K562 (cell line): ENCODE measurements around the gene CRABP2. TPM values are rescaled to one million over a fixed set of nuclear protein-coding genes. Genes with fewer than 3 reads are reported as not detected.

ENCODE experiments used
- AFF1 ChIP-seq, 2 experiments: fragments of 450-650 bp; IDR thresholded peaks; 2 replicates each; pipeline ENCODE4 v1.6.1; 2018; ENCODE audit warnings: mild to moderate bottlenecking in 2 of 2, low read depth in 1 of 2; ENCODE audit not compliant: partially characterized antibody in 2 of 2
- BRD9 ChIP-seq: fragments of 450-650 bp; IDR thresholded peaks from 2 replicates; pipeline ENCODE4 v1.6.1; 2018; ENCODE audit warnings: low read depth; ENCODE audit not compliant: partially characterized antibody
- GATA2 ChIP-seq: sonication (generic); formaldehyde crosslinking; IDR thresholded peaks from 2 replicates; pipeline ENCODE4 v1.4.0; 2020; ENCODE audit warnings: mild to moderate bottlenecking, missing genetic modification reagents
- HEY1 ChIP-seq: fragments of 250-450 bp; sonication (Bioruptor Pico); IDR thresholded peaks from 2 replicates; pipeline ENCODE4 v1.5.0; 2020; ENCODE audit warnings: mild to moderate bottlenecking, moderate library complexity, borderline replicate concordance
- MAX ChIP-seq: sonication (generic); formaldehyde crosslinking; IDR thresholded peaks from 2 replicates; pipeline ENCODE4 v1.9.0; 2022; ENCODE audit warnings: mild to moderate bottlenecking, missing genetic modification reagents
- POLR2G ChIP-seq: fragments of 200-400 bp; formaldehyde crosslinking; IDR thresholded peaks from 2 replicates; pipeline ENCODE4 v1.6.1; 2017; ENCODE audit warnings: low read depth, mild to moderate bottlenecking, antibody characterized with exemption, low read length, moderate library complexity
- RB1 ChIP-seq: fragments of 450-650 bp; IDR thresholded peaks from 2 replicates; pipeline ENCODE4 v1.6.1; 2017; ENCODE audit warnings: low read depth, mild to moderate bottlenecking
- RBM22 ChIP-seq: fragments of 200-400 bp; formaldehyde crosslinking; IDR thresholded peaks from 2 replicates; pipeline ENCODE4 v1.6.1; 2018; ENCODE audit warnings: low read length, low read depth; ENCODE audit not compliant: poor library complexity, severe bottlenecking
- TOE1 ChIP-seq, 2 experiments: fragments of 450-650 bp in 1 of 2; sonication (generic) in 1 of 2; formaldehyde crosslinking in 1 of 2; IDR thresholded peaks; 2 replicates each; pipeline versions ENCODE4 v1.7.1 to v1.8.0; 2016 to 2022; ENCODE audit warnings: borderline replicate concordance in 2 of 2, mild to moderate bottlenecking in 2 of 2, antibody characterized with exemption in 1 of 2, inconsistent platforms in 1 of 2, low read depth in 1 of 2, missing genetic modification reagents in 1 of 2, moderate library complexity in 1 of 2
- TSC22D4 ChIP-seq: fragments of 450-650 bp; IDR thresholded peaks from 2 replicates; pipeline ENCODE4 v1.6.1; 2016; ENCODE audit warnings: missing genetic modification characterization, missing biosample characterization, control low read depth
- ZBTB40 ChIP-seq, 2 experiments: fragments of 450-650 bp in 1 of 2; sonication (generic) in 1 of 2; formaldehyde crosslinking in 1 of 2; IDR thresholded peaks; 2 replicates each; pipeline versions ENCODE4 v1.7.1 to v1.9.0; 2016 to 2022; ENCODE audit warnings: inconsistent platforms in 1 of 2, mild to moderate bottlenecking in 1 of 2, missing genetic modification reagents in 1 of 2
- ZNF175 ChIP-seq: fragments of 200-800 bp; sonication (Bioruptor generic); IDR thresholded peaks from 2 replicates; pipeline ENCODE4 v1.6.1; 2016; ENCODE audit warnings: low read depth, mild to moderate bottlenecking, missing genetic modification characterization, missing compliant biosample characterization
- polyA plus RNA-seq, 8 experiments: library from polyadenylated mRNA; depleted of rRNA in 4 of 8; stranded (reverse) in 5 of 8; unstranded in 3 of 8; fragments of >200 nt; fragmentation: Nextera tagmentation in 2 of 8; fragmentation: Illumina TruSeq in 1 of 8; extraction: Ambion mirVana in 2 of 8; extraction: Trizol in 1 of 8; gene quantifications; 2 replicates each; pipeline versions ENCODE4 v1.2.1 to v1.2.3, GENCODE V29; 2011 to 2014; ENCODE audit warnings: inconsistent platforms in 1 of 8, missing spikeins in 1 of 8
- total RNA-seq, 7 experiments: library from RNA; depleted of rRNA in 6 of 7; stranded (reverse); fragments of >200 nt in 6 of 7; fragmentation: Illumina TruSeq in 2 of 7; extraction: Trizol in 2 of 7; gene quantifications; 2 replicates each; pipeline versions ENCODE4 v1.2.1 to v1.2.3, GENCODE V29; 2011 to 2021; ENCODE audit warnings: low replicate concordance in 1 of 7

CRABP2 gene
- total and polyA plus RNA-seq, 9 of the 15 experiments (the other 6 are each of a cell fraction or from before 2014, with no cell fraction given) = 0.30 to 2.5 (median 0.82) TPM

- peak; percentile 93 for TF ChIP-seq ZBTB40 (IDR thresholded peaks at IDR 0.05)
- TF ChIP-seq ZBTB40 (CRISPR knock-in tag; IDR thresholded peaks at IDR 0.05) = no peak
- TF ChIP-seq ZNF175 (CRISPR knock-in tag) = peak; percentile 73; the same call in 1 of the 2 replicates
- peak; percentile 56 for TF ChIP-seq RBM22
- TF ChIP-seq TSC22D4 (tag) = no peak
- TF ChIP-seq GATA2 (CRISPR knock-in tag) = peak; percentile 49; the same call in 1 of the 2 replicates
- peak; percentile 93; the same call in 1 of the 2 replicates for TF ChIP-seq POLR2G
- TF ChIP-seq MAX (CRISPR knock-in tag) = peak; percentile 54; the same call in 1 of the 2 replicates
- peak in 1 of 2 experiments; percentile 32 for TF ChIP-seq AFF1 (IDR thresholded peaks at IDR 0.05; ENCODE audit: low read depth in 1 of 2, partially characterized antibody in 2 of 2)
- 0 out of 2 replicates have a peak, but pooled peaks have one; percentile 6 for TF ChIP-seq TOE1 (IDR thresholded peaks at IDR 0.05; ENCODE audit: borderline replicate concordance)
- no peak for TF ChIP-seq TOE1 (CRISPR knock-in tag; IDR thresholded peaks at IDR 0.05; ENCODE audit: borderline replicate concordance, low read depth)
- no peak for TF ChIP-seq HEY1 (CRISPR knock-in tag)
- TF ChIP-seq RB1 = peak; percentile 11
- peak; percentile 37 for TF ChIP-seq BRD9
These were observed 22.7 kb upstream of the CRABP2 start, which contains the start of gene METTL25B (continued) for GRCh38 chr1:156727926-156728598.
